ENCODE data around the gene LRRC8D.

- TF ChIP-seq CTCF (conservative IDR thresholded peaks at IDR 0.05; ENCODE audit: low read depth, low read length) (no peak), POLR2A (IDR thresholded peaks at IDR 0.05; ENCODE audit: low read depth, low read length) (no peak), RCOR1 (IDR thresholded peaks at IDR 0.05; ENCODE audit: insufficient replicate concordance, low read length) (no peak), ELK1 (IDR thresholded peaks at IDR 0.05; ENCODE audit: borderline replicate concordance, low read depth, low read length) (no peak)
- TF ChIP-seq, protein P1, sequence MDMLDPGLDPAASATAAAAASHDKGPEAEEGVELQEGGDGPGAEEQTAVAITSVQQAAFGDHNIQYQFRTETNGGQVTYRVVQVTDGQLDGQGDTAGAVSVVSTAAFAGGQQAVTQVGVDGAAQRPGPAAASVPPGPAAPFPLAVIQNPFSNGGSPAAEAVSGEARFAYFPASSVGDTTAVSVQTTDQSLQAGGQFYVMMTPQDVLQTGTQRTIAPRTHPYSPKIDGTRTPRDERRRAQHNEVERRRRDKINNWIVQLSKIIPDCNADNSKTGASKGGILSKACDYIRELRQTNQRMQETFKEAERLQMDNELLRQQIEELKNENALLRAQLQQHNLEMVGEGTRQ (IDR thresholded peaks at IDR 0.05; ENCODE audit: low read depth, low read length): no peak
Observed at GRCh38 chr1:89887713-89888112, 66.9 kb downstream of the LRRC8D start.
